NCI-H526 (cell line): ENCODE measurements around the gene JAG2.

Source experiments
- DNase-seq, 2 experiments: peaks; one replicate each; lab custom pipeline; 2025; lab: John Stamatoyannopoulos, UW

The JAG2 gene

GRCh38 chr14:105165761-105166485 lies 2.7 kb downstream of the JAG2 start:
- peak in 1 of 2 experiments; percentile 66 for DNase-seq

GRCh38 chr14:105165134-105165704 lies 3.4 kb downstream of the JAG2 start:
- peak; percentile 37 to 79 for DNase-seq

- DNase-seq, result peak; percentile 68 to 82
Measured at GRCh38 chr14:105163040-105163742, 5.4 kb downstream of the JAG2 start.

GRCh38 chr14:105162669-105162979 lies 6.0 kb downstream of the JAG2 start:
- DNase-seq, result no peak

GRCh38 chr14:105161964-105162668 lies 6.5 kb downstream of the JAG2 start:
- no peak for DNase-seq

- DNase-seq, result peak; percentile 75 to 93
Measured at GRCh38 chr14:105161309-105161708, 7.3 kb downstream of the JAG2 start.

- no peak for DNase-seq
Measured at GRCh38 chr14:105160776-105161175, 7.8 kb downstream of the JAG2 start.

- DNase-seq, result no peak
Measured at GRCh38 chr14:105159344-105159743, 9.2 kb downstream of the JAG2 start.

- no peak for DNase-seq
Measured at GRCh38 chr14:105158794-105159193, 9.8 kb downstream of the JAG2 start.

- no peak for DNase-seq
Measured at GRCh38 chr14:105157872-105158271, 10.7 kb downstream of the JAG2 start.

GRCh38 chr14:105156414-105157375 lies 11.9 kb downstream of the JAG2 start:
- peak in 1 of 2 experiments; percentile 60 for DNase-seq

GRCh38 chr14:105155681-105156413 lies 12.7 kb downstream of the JAG2 start:
- no peak for DNase-seq

- no peak for DNase-seq
Measured at GRCh38 chr14:105155071-105155651, 13.4 kb downstream of the JAG2 start.

- no peak for DNase-seq
Measured at GRCh38 chr14:105154476-105154871, 14.1 kb downstream of the JAG2 start.

- DNase-seq, result no peak
Measured at GRCh38 chr14:105153739-105154475, 14.7 kb downstream of the JAG2 start.

- no peak for DNase-seq
Measured at GRCh38 chr14:105153331-105153731, 15.2 kb downstream of the JAG2 start.

- no peak for DNase-seq
Measured at GRCh38 chr14:105152794-105153241, 15.8 kb downstream of the JAG2 start.

- DNase-seq, result no peak
Measured at GRCh38 chr14:105151838-105152793, 16.5 kb downstream of the JAG2 start.
